HG03439 (cell line): ENCODE measurements around the gene NAT14.

Experiments used
- ATAC-seq: cut with Tn5 transposase; IDR thresholded peaks from one replicate; pipeline ENCODE4 v1.9.1; 2021; ENCODE audit warnings: mild to moderate bottlenecking, moderate library complexity; ENCODE audit not compliant: unreplicated experiment

The NAT14 gene

GRCh38 chr19:55498246-55498840 is 13.4 kb downstream of the NAT14 start:
- ATAC-seq = no peak

- no peak for ATAC-seq
These were observed 15.5 kb downstream of the NAT14 start for GRCh38 chr19:55500368-55500952.

- no peak for ATAC-seq
These were observed 17.4 kb downstream of the NAT14 start for GRCh38 chr19:55502197-55502952.

- ATAC-seq = no peak
These were observed 18.1 kb downstream of the NAT14 start for GRCh38 chr19:55503157-55503501.

GRCh38 chr19:55503502-55504251 is 18.7 kb downstream of the NAT14 start:
- ATAC-seq = peak; percentile 90

GRCh38 chr19:55504252-55504603 is 19.2 kb downstream of the NAT14 start:
- peak; percentile 4 for ATAC-seq

GRCh38 chr19:55504981-55505380 is 20.0 kb downstream of the NAT14 start:
- ATAC-seq = no peak

- ATAC-seq = no peak
These were observed 23.1 kb downstream of the NAT14 start for GRCh38 chr19:55508120-55508519.

GRCh38 chr19:55516878-55517620 is 32.1 kb downstream of the NAT14 start:
- peak; percentile 95 for ATAC-seq

- ATAC-seq = no peak
These were observed 34.7 kb downstream of the NAT14 start for GRCh38 chr19:55519451-55520311.

- ATAC-seq = no peak
These were observed 35.8 kb downstream of the NAT14 start for GRCh38 chr19:55520691-55521292.

GRCh38 chr19:55525289-55526101 is 40.5 kb downstream of the NAT14 start:
- ATAC-seq = no peak

- ATAC-seq = no peak
These were observed 41.5 kb downstream of the NAT14 start for GRCh38 chr19:55526216-55527196.

GRCh38 chr19:55527197-55528029 is 42.4 kb downstream of the NAT14 start:
- no peak for ATAC-seq

- ATAC-seq = no peak
These were observed 43.2 kb downstream of the NAT14 start for GRCh38 chr19:55528030-55528803.

GRCh38 chr19:55529636-55530234 is 44.7 kb downstream of the NAT14 start:
- no peak for ATAC-seq
